Natural killer cell (primary cell): ENCODE results near the gene RAC2. TPM values are rescaled to one million over a fixed set of nuclear protein-coding genes. Genes with fewer than 3 reads are reported as not detected.

Experiments
- ATAC-seq, 3 donors: fragments of 150-1000 bp in 2 of 3; fragments of 200-7000 bp in 1 of 3; cut with Tn5 transposase; 1 replicate in 1 of 3; 2 replicates in 2 of 3; pipeline ENCODE4 v1.10.0; 2021; ENCODE audit warnings: mild to moderate bottlenecking in 2 of 3, moderate library complexity in 2 of 3
- DNase-seq, 2 donors: peaks; one replicate each; pipeline versions ENCODE4 v3.0.0 to v3.0.0-alpha.2; 2013 to 2021; ENCODE audit warnings: mixed read lengths in 1 of 2
- H3K27ac ChIP-seq: one replicate; pipeline ENCODE4 v1.5.1; 2013; ENCODE audit warnings: mild to moderate bottlenecking, low read length
- H3K27me3 ChIP-seq: one replicate; pipeline ENCODE4 v1.6.1; 2013; ENCODE audit warnings: low read length; ENCODE audit not compliant: control insufficient read depth, insufficient read depth
- H3K36me3 ChIP-seq: one replicate; pipeline ENCODE4 v1.6.1; 2013; ENCODE audit warnings: low read length; ENCODE audit not compliant: control insufficient read depth, insufficient read depth
- H3K4me1 ChIP-seq: one replicate; pipeline ENCODE4 v1.6.1; 2013; ENCODE audit warnings: low read length; ENCODE audit not compliant: control insufficient read depth, insufficient read depth
- H3K4me3 ChIP-seq: one replicate; pipeline ENCODE4 v1.5.1; 2013; ENCODE audit warnings: low read length
- H3K9me3 ChIP-seq: one replicate; pipeline ENCODE4 v1.6.1; 2013; ENCODE audit warnings: low read length; ENCODE audit not compliant: control insufficient read depth, insufficient read depth
- H3K27ac Mint-ChIP-seq, 2 donors: one replicate each; pipeline ENCODE4 v1.8.0; 2022; ENCODE audit warnings: mild to moderate bottlenecking in 2 of 2, mixed read lengths in 2 of 2, moderate library complexity in 1 of 2
- H3K27me3 Mint-ChIP-seq, 2 donors: one replicate each; pipeline ENCODE4 v1.8.0; 2022; ENCODE audit warnings: low read depth in 2 of 2, mixed read lengths in 2 of 2
- H3K36me3 Mint-ChIP-seq: one replicate; pipeline ENCODE4 v1.8.0; 2022; ENCODE audit warnings: mixed read lengths
- H3K4me1 Mint-ChIP-seq, 2 donors: one replicate each; pipeline ENCODE4 v1.8.0; 2022; ENCODE audit warnings: mixed read lengths in 2 of 2
- H3K4me3 Mint-ChIP-seq: one replicate; pipeline ENCODE4 v1.8.0; 2022; ENCODE audit warnings: mild to moderate bottlenecking, moderate library complexity, mixed read lengths
- H3K9me3 Mint-ChIP-seq, 2 donors: one replicate each; pipeline ENCODE4 v1.8.0; 2022; ENCODE audit warnings: mixed read lengths in 2 of 2
- CTCF ChIP-seq: fragments of 200-600 bp; IDR thresholded peaks from one replicate; pipeline ENCODE4 v1.8.0; 2022; ENCODE audit warnings: antibody characterized with exemption
- WGBS: methylation state at CpG from one replicate; pipeline ENCODE4 v1.1.7; 2013; ENCODE audit warnings: missing lambda C conversion rate; ENCODE audit not compliant: insufficient coverage; 5-methylcytosine and 5-hydroxymethylcytosine counted together
- intact Hi-C: fragments of 100-400 bp; cut with micrococcal nuclease; formaldehyde crosslinking; loops from one replicate; pipeline ENCODE4 v1.14.2; 2022
- total RNA-seq, 4 donors: library from RNA; stranded (reverse); fragments of 120-200 nt in 1 of 4; gene quantifications; one replicate each; pipeline versions ENCODE4 v1.2.3 to v1.2.4, GENCODE V29; 2013 to 2022

The RAC2 gene
- total RNA-seq, 3 donors from 2014 or later (not counting 1 experiment from before 2014, with no cell fraction given), result 647 to 744 (median 741) TPM

- intact Hi-C loops, result loop anchor here (5.0 kb wide), 3 partner anchors 36 to 94 kb away; partner anchors contain the start of gene IL2RB
- no peaks in the 10 kb centered on the region for H3K27me3 ChIP-seq
- no peaks in the 10 kb centered on the region for H3K9me3 ChIP-seq
- peaks cover 68 to 87% of the 10 kb centered on the region in 2 donors for H3K4me1 Mint-ChIP-seq
- H3K36me3 Mint-ChIP-seq, result no peaks in the 10 kb centered on the region
- peaks cover 80% of the 10 kb centered on the region for H3K4me1 ChIP-seq
- H3K27ac Mint-ChIP-seq, result peak overlapping the region; percentile 93 to 98
- WGBS, result 19% methylated on average over 17 of the region's 19 CpGs
- peak; percentile 20 to 34 (median 32) for ATAC-seq
- H3K36me3 ChIP-seq, result peaks cover 43% of the 10 kb centered on the region
- no peaks in the 10 kb centered on the region for H3K27me3 Mint-ChIP-seq
- no peaks in the 10 kb centered on the region for H3K9me3 Mint-ChIP-seq
- DNase-seq, result peak; percentile 63 to 76
- H3K27ac ChIP-seq, result peak overlapping the region; percentile 82
- peak overlapping the region; percentile 89 for H3K4me3 ChIP-seq
- no peak for TF ChIP-seq CTCF
- peak overlapping the region; percentile 91 for H3K4me3 Mint-ChIP-seq
These were observed 2.5 kb downstream of the RAC2 start for GRCh38 chr22:37241351-37242142.

- Histone ChIP-seq H3K27ac (peak overlapping the region; percentile 82), H3K4me1 (peaks cover 87% of the 10 kb centered on the region), H3K27me3 (no peaks in the 10 kb centered on the region), H3K4me3 (peak overlapping the region; percentile 89), H3K36me3 (peaks cover 49% of the 10 kb centered on the region), H3K9me3 (no peaks in the 10 kb centered on the region)
- ATAC-seq (no peak), DNase-seq (peak in 1 of 2 donors; percentile 57)
- Mint-ChIP-seq H3K4me3 (peak overlapping the region; percentile 91), H3K27me3 (no peaks in the 10 kb centered on the region), H3K27ac (peak overlapping the region; percentile 93 to 98), H3K4me1 (peaks cover 74 to 93% of the 10 kb centered on the region in 2 donors), H3K9me3 (no peaks in the 10 kb centered on the region), H3K36me3 (no peaks in the 10 kb centered on the region)
- no peak for TF ChIP-seq CTCF
- intact Hi-C loops, result loop anchor here (5.0 kb wide), 3 partner anchors 36 to 94 kb away; partner anchors contain the start of gene IL2RB
- WGBS, result 52% methylated on average over 7 of the region's 7 CpGs
These were observed 3.1 kb downstream of the RAC2 start for GRCh38 chr22:37240941-37241320.

GRCh38 chr22:37240240-37240940 is 3.7 kb downstream of the RAC2 start:
- intact Hi-C loops, result loop anchor here (5.0 kb wide), 3 partner anchors 37 to 93 kb away; partner anchors contain the start of gene IL2RB
- TF ChIP-seq CTCF, result no peak
- ATAC-seq (no peak), DNase-seq (no peak)
- 66% methylated on average over 11 of the region's 11 CpGs for WGBS
- H3K4me1 Mint-ChIP-seq, result peaks cover 80 to 98% of the 10 kb centered on the region in 2 donors
- peak overlapping the region; percentile 93 to 98 for H3K27ac Mint-ChIP-seq
- H3K9me3 Mint-ChIP-seq, result no peaks in the 10 kb centered on the region
- H3K36me3 ChIP-seq, result peaks cover 54% of the 10 kb centered on the region
- H3K9me3 ChIP-seq, result no peaks in the 10 kb centered on the region
- H3K4me3 Mint-ChIP-seq, result peak overlapping the region; percentile 91
- no peaks in the 10 kb centered on the region for H3K36me3 Mint-ChIP-seq
- peaks cover 89% of the 10 kb centered on the region for H3K4me1 ChIP-seq
- no peaks in the 10 kb centered on the region for H3K27me3 ChIP-seq
- H3K4me3 ChIP-seq, result no peak overlapping the region
- H3K27me3 Mint-ChIP-seq, result no peaks in the 10 kb centered on the region
- H3K27ac ChIP-seq, result peak overlapping the region; percentile 82
